Measurements from ENCODE around the gene KCNE2. TPM values are rescaled to one million over a fixed set of nuclear protein-coding genes. Genes with fewer than 3 reads are reported as not detected.
A peak's percentile ranks its signal among the peaks of the same experiment; 100 is the strongest.

Gene KCNE2, protein sequence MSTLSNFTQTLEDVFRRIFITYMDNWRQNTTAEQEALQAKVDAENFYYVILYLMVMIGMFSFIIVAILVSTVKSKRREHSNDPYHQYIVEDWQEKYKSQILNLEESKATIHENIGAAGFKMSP
- under 1 TPM in 1 of 4 donors, not detected in 3; 0.78 TPM for total RNA-seq

GRCh38 chr21:34363733-34364132 is at the start of gene KCNE2:
Gene KCNE2, plus strand, starts transcription at chr21:34364006. Its CDS starts 6,473 bp downstream, at chr21:34370479.
- no peak within 1 kb of the TSS for H3K27ac ChIP-seq
- TF ChIP-seq, protein P1, sequence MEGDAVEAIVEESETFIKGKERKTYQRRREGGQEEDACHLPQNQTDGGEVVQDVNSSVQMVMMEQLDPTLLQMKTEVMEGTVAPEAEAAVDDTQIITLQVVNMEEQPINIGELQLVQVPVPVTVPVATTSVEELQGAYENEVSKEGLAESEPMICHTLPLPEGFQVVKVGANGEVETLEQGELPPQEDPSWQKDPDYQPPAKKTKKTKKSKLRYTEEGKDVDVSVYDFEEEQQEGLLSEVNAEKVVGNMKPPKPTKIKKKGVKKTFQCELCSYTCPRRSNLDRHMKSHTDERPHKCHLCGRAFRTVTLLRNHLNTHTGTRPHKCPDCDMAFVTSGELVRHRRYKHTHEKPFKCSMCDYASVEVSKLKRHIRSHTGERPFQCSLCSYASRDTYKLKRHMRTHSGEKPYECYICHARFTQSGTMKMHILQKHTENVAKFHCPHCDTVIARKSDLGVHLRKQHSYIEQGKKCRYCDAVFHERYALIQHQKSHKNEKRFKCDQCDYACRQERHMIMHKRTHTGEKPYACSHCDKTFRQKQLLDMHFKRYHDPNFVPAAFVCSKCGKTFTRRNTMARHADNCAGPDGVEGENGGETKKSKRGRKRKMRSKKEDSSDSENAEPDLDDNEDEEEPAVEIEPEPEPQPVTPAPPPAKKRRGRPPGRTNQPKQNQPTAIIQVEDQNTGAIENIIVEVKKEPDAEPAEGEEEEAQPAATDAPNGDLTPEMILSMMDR (IDR thresholded peaks at IDR 0.05), result no peak
- no peak for TF ChIP-seq POLR2A (IDR thresholded peaks at IDR 0.05)
- DNase-seq, result no peak
- intact Hi-C loops (cut with DNase I), result no loop called here
- no peaks in the 10 kb centered on the region for H3K27me3 ChIP-seq
- no peaks in the 10 kb centered on the region for H3K36me3 ChIP-seq
- WGBS, 2 donors, result 94 to 97% methylated on average over 3 of the region's 3 CpGs
- no peaks in the 10 kb centered on the region for H3K4me1 ChIP-seq
- no peaks in the 10 kb centered on the region for H3K9me3 ChIP-seq
- no peak within 1 kb of the TSS for H3K4me3 ChIP-seq (replicated peaks in 1 of 3)

DNA sequence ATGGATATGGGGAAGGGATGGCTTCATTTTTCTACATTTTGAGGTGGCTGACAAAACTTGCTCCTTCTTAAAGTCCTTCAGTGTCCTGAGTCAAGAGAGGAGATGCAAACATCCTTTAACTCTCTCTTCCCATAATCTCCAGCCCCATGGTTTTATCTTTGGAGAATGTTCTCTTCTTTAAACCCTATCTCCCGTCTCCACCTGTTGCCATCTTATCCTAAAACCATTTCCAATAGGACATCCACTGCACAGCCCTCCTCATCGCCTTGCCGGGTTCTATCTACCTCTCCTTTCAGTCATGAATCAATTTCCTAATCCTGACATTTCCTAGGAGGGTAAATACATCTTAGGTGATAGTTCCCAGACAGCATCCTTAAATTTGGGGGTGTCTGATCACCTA is 44.2 kb upstream of the KCNE2 start:
- WGBS, 2 donors, result 94 to 97% methylated on average over 3 of the region's 3 CpGs
- no peaks in the 10 kb centered on the region for H3K36me3 ChIP-seq

GRCh38 chr21:34320011-34320410 is 43.8 kb upstream of the KCNE2 start:
- H3K27ac ChIP-seq, result peak overlapping the region in 2 of 3 donors; percentile 18 to 52
- DNase-seq, result peak in 1 of 2 donors; percentile 9
- no peaks in the 10 kb centered on the region for H3K9me3 ChIP-seq

More for the DNA sequence above, 44.2 kb upstream of the KCNE2 start:
- Histone ChIP-seq H3K9me3 (no peaks in the 10 kb centered on the region), H3K27ac (peak overlapping the region in 2 of 3 donors; percentile 18 to 52), H3K4me3 (replicated peaks in 1 of 3) (no peak overlapping the region), H3K4me1 (peaks cover 9 to 11% of the 10 kb centered on the region in 2 donors), H3K27me3 (no peaks in the 10 kb centered on the region)
- no peak for TF ChIP-seq POLR2A (IDR thresholded peaks at IDR 0.05)
- TF ChIP-seq, protein P1 (IDR thresholded peaks at IDR 0.05), result no peak
- intact Hi-C loops (cut with DNase I), result no loop called here
- DNase-seq, result no peak

GRCh38 chr21:34330055-34330454 is 33.8 kb upstream of the KCNE2 start:
- Histone ChIP-seq H3K36me3 (no peaks in the 10 kb centered on the region), H3K4me3 (replicated peaks in 1 of 3) (no peak overlapping the region), H3K4me1 (peaks cover 0 to 2% of the 10 kb centered on the region in 2 donors), H3K27ac (no peak overlapping the region), H3K27me3 (no peaks in the 10 kb centered on the region), H3K9me3 (no peaks in the 10 kb centered on the region)
- TF ChIP-seq, protein P1 (IDR thresholded peaks at IDR 0.05), result no peak
- TF ChIP-seq POLR2A (IDR thresholded peaks at IDR 0.05), result no peak
- DNase-seq, result no peak
- intact Hi-C loops (cut with DNase I), result no loop called here
- WGBS, 2 donors, result 96% methylated on average over 8 of the region's 8 CpGs

More at GRCh38 chr21:34320011-34320410, 43.8 kb upstream of the KCNE2 start:
- H3K36me3 ChIP-seq, result no peaks in the 10 kb centered on the region
- TF ChIP-seq POLR2A (IDR thresholded peaks at IDR 0.05), result no peak
- TF ChIP-seq, protein P1 (IDR thresholded peaks at IDR 0.05), result no peak
- WGBS, 2 donors, result 58 to 66% methylated on average over 4 of the region's 4 CpGs
- H3K27me3 ChIP-seq, result no peaks in the 10 kb centered on the region
- no peak overlapping the region for H3K4me3 ChIP-seq (replicated peaks in 1 of 3)
- H3K4me1 ChIP-seq, result peaks cover 9 to 11% of the 10 kb centered on the region in 2 donors
- intact Hi-C loops (cut with DNase I), result no loop called here

DNA sequence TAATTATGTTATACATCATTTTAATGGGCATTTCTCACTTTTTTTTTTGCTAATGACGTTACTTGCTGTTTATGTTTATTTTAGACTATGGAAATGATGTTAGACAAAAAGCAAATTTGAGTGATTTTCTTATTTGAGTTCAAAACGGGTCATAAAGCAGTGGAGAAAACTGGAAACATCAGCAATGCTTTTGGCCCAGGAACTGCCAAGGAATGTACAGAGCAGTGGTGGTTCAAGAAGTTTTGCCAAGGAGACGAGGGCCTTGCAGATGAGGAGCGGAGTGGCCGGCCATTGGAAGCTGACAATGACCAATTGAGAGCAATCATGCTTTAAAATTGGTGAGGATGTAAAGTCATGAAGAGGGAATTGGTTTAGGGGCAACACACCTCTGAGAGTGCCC is 32.1 kb upstream of the KCNE2 start:
- Histone ChIP-seq H3K4me3 (replicated peaks in 1 of 3) (no peak overlapping the region), H3K4me1 (peaks cover 13 to 15% of the 10 kb centered on the region in 2 donors), H3K27ac (no peak overlapping the region), H3K9me3 (no peaks in the 10 kb centered on the region), H3K27me3 (no peaks in the 10 kb centered on the region), H3K36me3 (no peaks in the 10 kb centered on the region)
- WGBS, 2 donors, result 82 to 86% methylated on average over 5 of the region's 5 CpGs
- intact Hi-C loops (cut with DNase I), result no loop called here
- TF ChIP-seq POLR2A (IDR thresholded peaks at IDR 0.05), result no peak
- TF ChIP-seq, protein P1 (IDR thresholded peaks at IDR 0.05), result no peak
- no peak for DNase-seq
